CD14-positive monocyte (primary cell): ENCODE measurements around the gene SLC13A3. TPM values are rescaled to one million over a fixed set of nuclear protein-coding genes. Genes with fewer than 3 reads are reported as not detected.

Experiments
- DNase-seq, 3 donors: peaks; one replicate each; pipeline ENCODE4 v3.0.0-alpha.2; 2011 to 2022
- H2AFZ ChIP-seq: 2 replicates; pipeline ENCODE4 v1.6.0; 2012; ENCODE audit warnings: mild to moderate bottlenecking, low read depth, low read length, inconsistent platforms; ENCODE audit not compliant: insufficient read depth, poor library complexity, severe bottlenecking
- H3K27ac ChIP-seq, 2 donors: 1 replicate in 1 of 2; 2 replicates in 1 of 2; pipeline ENCODE4 v1.5.1; 2012 to 2013; ENCODE audit warnings: low read length in 2 of 2, control low read depth in 1 of 2, inconsistent platforms in 1 of 2, low read depth in 1 of 2, mild to moderate bottlenecking in 1 of 2
- H3K27me3 ChIP-seq, 2 donors: one replicate each; pipeline versions ENCODE4 v1.6.0 to v1.6.1; 2011 to 2013; ENCODE audit warnings: low read length in 2 of 2; ENCODE audit not compliant: control insufficient read depth in 2 of 2, insufficient read depth in 2 of 2
- H3K36me3 ChIP-seq, 2 donors: replicated peaks in 1 of 2; 1 replicate in 1 of 2; 2 replicates in 1 of 2; pipeline versions ENCODE4 v1.5.1 to v1.6.1; 2012 to 2013; ENCODE audit warnings: low read length in 2 of 2, control low read depth in 1 of 2, inconsistent platforms in 1 of 2, mild to moderate bottlenecking in 1 of 2; ENCODE audit not compliant: insufficient read depth in 2 of 2, control insufficient read depth in 1 of 2
- H3K4me1 ChIP-seq, 2 donors: 1 replicate in 1 of 2; 2 replicates in 1 of 2; pipeline versions ENCODE4 v1.5.1 to v1.6.1; 2012 to 2013; ENCODE audit warnings: low read length in 2 of 2, control low read depth in 1 of 2, inconsistent platforms in 1 of 2, mild to moderate bottlenecking in 1 of 2, moderate library complexity in 1 of 2; ENCODE audit not compliant: insufficient read depth in 2 of 2, control insufficient read depth in 1 of 2
- H3K4me2 ChIP-seq: replicated peaks from 2 replicates; pipeline ENCODE3; 2012; ENCODE audit warnings: low read length, moderate library complexity, mild to moderate bottlenecking; ENCODE audit not compliant: poor library complexity, severe bottlenecking; ENCODE audit errors: extremely low read depth
- H3K4me3 ChIP-seq, 3 experiments: fragments of 200-600 bp in 1 of 3; sonication (generic) in 1 of 3; replicated peaks in 1 of 3; 1 replicate in 2 of 3; 2 replicates in 1 of 3; pipeline ENCODE4 v1.5.1; 2011 to 2013; ENCODE audit warnings: low read length in 3 of 3, mild to moderate bottlenecking in 3 of 3, control low read depth in 2 of 3, low read depth in 2 of 3, inconsistent platforms in 1 of 3, moderate library complexity in 1 of 3
- H3K79me2 ChIP-seq: 2 replicates; pipeline ENCODE4 v1.6.0; 2012; ENCODE audit warnings: mild to moderate bottlenecking, control low read depth, inconsistent platforms, low read length, moderate library complexity; ENCODE audit not compliant: insufficient read depth
- H3K9ac ChIP-seq: 2 replicates; pipeline ENCODE4 v1.6.0; 2017; ENCODE audit warnings: low read length, mild to moderate bottlenecking; ENCODE audit not compliant: insufficient read depth, poor library complexity, severe bottlenecking
- H3K9me3 ChIP-seq, 2 donors: replicated peaks in 1 of 2; 1 replicate in 1 of 2; 2 replicates in 1 of 2; pipeline versions ENCODE4 v1.5.1 to v1.6.1; 2012 to 2013; ENCODE audit warnings: low read length in 2 of 2, control low read depth in 1 of 2; ENCODE audit not compliant: control insufficient read depth in 1 of 2, insufficient read depth in 1 of 2
- H4K20me1 ChIP-seq: 2 replicates; pipeline ENCODE4 v1.6.0; 2012; ENCODE audit warnings: mild to moderate bottlenecking, low read length, control low read depth, moderate library complexity; ENCODE audit not compliant: insufficient read depth
- H3K27ac Mint-ChIP-seq, 7 donors: one replicate each; pipeline ENCODE4 v1.8.0; 2020; ENCODE audit warnings: mild to moderate bottlenecking in 7 of 7, mixed read lengths in 7 of 7, moderate library complexity in 6 of 7, inconsistent platforms in 2 of 7
- H3K27me3 Mint-ChIP-seq, 3 donors: one replicate each; pipeline ENCODE4 v1.8.0; 2021 to 2022; ENCODE audit warnings: low read depth in 3 of 3, mild to moderate bottlenecking in 3 of 3, mixed read lengths in 3 of 3, moderate library complexity in 3 of 3, inconsistent platforms in 1 of 3
- H3K36me3 Mint-ChIP-seq, 2 donors: one replicate each; pipeline ENCODE4 v1.8.0; 2020; ENCODE audit warnings: mixed read lengths in 2 of 2, inconsistent platforms in 1 of 2, mild to moderate bottlenecking in 1 of 2
- H3K4me1 Mint-ChIP-seq: one replicate; pipeline ENCODE4 v1.8.0; 2020; ENCODE audit warnings: mild to moderate bottlenecking, mixed read lengths
- H3K4me3 Mint-ChIP-seq, 2 donors: one replicate each; pipeline ENCODE4 v1.8.0; 2020; ENCODE audit warnings: mild to moderate bottlenecking in 2 of 2, mixed read lengths in 2 of 2, moderate library complexity in 1 of 2
- H3K9me3 Mint-ChIP-seq, 7 donors: one replicate each; pipeline ENCODE4 v1.8.0; 2020 to 2022; ENCODE audit warnings: mixed read lengths in 7 of 7, mild to moderate bottlenecking in 6 of 7, moderate library complexity in 6 of 7, inconsistent platforms in 2 of 7
- CTCF ChIP-seq: fragments of 200-600 bp; IDR thresholded peaks from one replicate; pipeline ENCODE4 v1.8.0; 2022; ENCODE audit warnings: antibody characterized with exemption, mild to moderate bottlenecking
- WGBS: methylation state at CpG from one replicate; pipeline ENCODE4 v1.1.5; 2013; ENCODE audit warnings: missing lambda C conversion rate; ENCODE audit not compliant: insufficient coverage; 5-methylcytosine and 5-hydroxymethylcytosine counted together
- intact Hi-C, 2 donors: fragments of 100-400 bp; cut with micrococcal nuclease; formaldehyde crosslinking; loops; one replicate each; pipeline versions ENCODE4 v1.15.0 to v1.15.1; 2023
- polyA plus RNA-seq, 3 donors: library from polyadenylated mRNA; depleted of rRNA in 1 of 3; unstranded in 2 of 3; stranded (reverse) in 1 of 3; fragments of 300-500 nt in 2 of 3; fragments of >200 nt in 1 of 3; fragmentation: Illumina TruSeq in 2 of 3; gene quantifications; 1 replicate in 2 of 3; 2 replicates in 1 of 3; pipeline ENCODE4 v1.2.3, GENCODE V29; 2012 to 2021

SLC13A3 gene
- polyA plus RNA-seq, 3 donors, result 0.04 TPM; not detected in 2

DNA sequence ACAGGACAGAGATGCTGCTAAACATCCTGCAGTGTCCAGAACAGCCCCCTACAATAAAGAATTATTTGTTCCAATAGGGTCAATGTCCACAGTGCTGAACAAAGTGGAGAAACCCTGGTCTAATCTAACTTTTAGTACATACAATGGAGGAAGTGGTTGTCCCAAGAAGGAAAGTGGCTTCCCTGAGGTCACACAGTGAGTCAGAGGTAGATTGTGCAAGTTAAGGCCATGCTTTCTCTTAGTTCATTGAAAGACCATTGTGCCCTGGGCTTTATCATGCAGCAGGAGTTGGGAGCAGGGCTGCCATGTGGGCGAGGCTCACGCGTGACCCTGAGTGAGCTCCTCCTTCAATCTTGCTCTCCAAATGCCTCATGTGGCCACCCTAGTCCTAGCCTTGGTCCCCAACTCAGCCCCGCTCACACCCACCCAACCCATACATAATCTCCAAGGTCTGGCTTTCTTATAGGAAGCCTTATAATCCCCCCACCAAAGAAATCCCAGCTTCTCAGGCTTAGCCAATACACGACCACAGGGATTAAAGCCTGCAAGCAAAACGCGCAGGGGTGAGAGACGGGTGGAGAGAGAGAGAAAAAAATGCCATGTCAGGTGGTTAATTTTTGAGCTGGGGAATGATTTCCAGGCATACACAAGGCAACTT lies 19.9 kb downstream of the SLC13A3 start:
- Histone ChIP-seq H3K4me3 (no peak overlapping the region), H3K9me3 (peaks cover 0 to 5% of the 10 kb centered on the region in 2 donors), H3K36me3 (no peaks in the 10 kb centered on the region), H3K79me2 (no peaks in the 10 kb centered on the region), H3K4me2 (peak overlapping the region; percentile 60), H2AFZ (no peak overlapping the region), H3K9ac (no peak overlapping the region), H4K20me1 (no peaks in the 10 kb centered on the region), H3K4me1 (peaks cover 20 to 24% of the 10 kb centered on the region in 2 donors), H3K27me3 (no peaks in the 10 kb centered on the region), H3K27ac (peak overlapping the region in 1 of 2 donors; percentile 20)
- Mint-ChIP-seq H3K4me3 (peak overlapping the region in 1 of 2 donors; percentile 59), H3K27me3 (peaks cover 5 to 11% (median 11%) of the 10 kb centered on the region in 3 donors), H3K27ac (peak overlapping the region; percentile 54 to 88 (median 80)), H3K36me3 (no peaks in the 10 kb centered on the region), H3K9me3 (peaks cover 3 to 17% (median 12%) of the 10 kb centered on the region in 7 donors), H3K4me1 (peaks cover 25% of the 10 kb centered on the region)
- DNase-seq, result peak; percentile 92 to 97 (median 96)
- 25% methylated on average over 4 of the region's 8 CpGs for WGBS
- no peak for TF ChIP-seq CTCF
- intact Hi-C loops, result loop anchor here in 1 of 2 donors (5.0 kb wide), 1 partner anchor 84 kb away; no protein-coding TSS in a partner anchor

DNA sequence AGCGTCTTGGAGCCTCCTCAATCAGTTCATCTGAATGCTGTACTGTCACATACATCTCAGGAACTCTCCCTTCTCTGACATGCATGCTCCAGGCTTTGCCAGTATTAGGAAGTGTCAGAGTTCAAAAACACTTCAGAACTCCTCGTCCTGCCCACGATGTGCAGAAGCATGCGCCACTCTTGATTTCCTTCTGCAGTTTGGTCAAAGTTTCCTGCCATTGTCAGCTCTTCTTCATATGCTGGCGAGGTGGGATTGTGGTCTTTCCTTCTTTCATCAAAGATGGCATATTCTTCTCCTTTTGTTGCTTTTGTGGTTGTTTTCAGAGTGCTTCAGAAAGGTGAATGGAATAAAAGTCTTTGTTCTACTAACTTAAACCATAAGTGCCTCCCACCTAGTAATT lies 21.0 kb downstream of the SLC13A3 start:
- H3K36me3 Mint-ChIP-seq, result no peaks in the 10 kb centered on the region
- H3K36me3 ChIP-seq, result no peaks in the 10 kb centered on the region
- no CpG with 5 or more reads among the region's 5 CpGs for WGBS
- no peak overlapping the region for H3K4me3 ChIP-seq
- intact Hi-C loops, result loop anchor here in 1 of 2 donors (5.0 kb wide), 1 partner anchor 83 kb away; no protein-coding TSS in a partner anchor
- no peaks in the 10 kb centered on the region for H3K79me2 ChIP-seq
- no peak overlapping the region for H2AFZ ChIP-seq
- no peaks in the 10 kb centered on the region for H4K20me1 ChIP-seq
- no peak overlapping the region for H3K27ac ChIP-seq
- peak overlapping the region in 2 of 7 donors; percentile 9 to 54 for H3K27ac Mint-ChIP-seq
- TF ChIP-seq CTCF, result no peak
- peaks cover 28% of the 10 kb centered on the region for H3K4me1 Mint-ChIP-seq
- no peak overlapping the region for H3K4me2 ChIP-seq
- peak overlapping the region in 1 of 2 donors; percentile 46 for H3K4me3 Mint-ChIP-seq
- peaks cover 3 to 17% (median 9%) of the 10 kb centered on the region in 7 donors for H3K9me3 Mint-ChIP-seq
- H3K27me3 Mint-ChIP-seq, result peaks cover 5 to 9% (median 9%) of the 10 kb centered on the region in 3 donors
- peaks cover 31 to 35% of the 10 kb centered on the region in 2 donors for H3K4me1 ChIP-seq
- no peaks in the 10 kb centered on the region for H3K27me3 ChIP-seq
- H3K9me3 ChIP-seq, result peaks cover 0 to 5% of the 10 kb centered on the region in 2 donors
- no peak for DNase-seq
- H3K9ac ChIP-seq, result no peak overlapping the region
